Fibroblast of skin of abdomen (primary cell): ENCODE measurements around the gene ZNF32.
"Not testable (repeated sequence)": the region's sequence is repeated elsewhere in the genome, so short reads cannot be mapped to it uniquely, and the experiment has no call there.

ENCODE experiments used
- DNase-seq: peaks from one replicate; pipeline ENCODE4 v3.0.0-alpha.2; 2013

ZNF32 gene

DNA sequence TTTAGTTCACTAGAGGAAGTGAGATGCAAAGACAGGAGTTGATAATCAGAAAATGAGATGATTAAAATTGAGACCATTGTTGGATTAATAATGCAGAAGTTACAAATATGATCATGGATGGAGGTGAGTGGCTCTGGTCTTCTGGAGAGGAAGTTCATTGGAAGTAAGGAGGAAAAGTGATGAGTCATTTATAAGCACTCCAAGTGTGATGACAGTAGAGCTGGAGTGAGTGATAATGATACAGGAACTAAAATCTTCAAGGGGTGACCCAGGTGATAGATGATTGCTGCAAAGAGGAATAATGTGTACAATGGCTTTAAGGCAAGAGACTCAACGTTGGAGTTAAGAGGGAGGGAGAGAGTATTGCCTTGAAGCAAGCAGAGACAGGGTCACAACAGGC lies 20.7 kb downstream of the ZNF32 start:
- DNase-seq = no peak

- DNase-seq = no peak
These were observed 25.3 kb downstream of the ZNF32 start for GRCh38 chr10:43623351-43623750.

GRCh38 chr10:43622038-43622437 lies 26.6 kb downstream of the ZNF32 start:
- DNase-seq = no peak

- no peak for DNase-seq
These were observed 29.3 kb downstream of the ZNF32 start for GRCh38 chr10:43619368-43619767.

DNA sequence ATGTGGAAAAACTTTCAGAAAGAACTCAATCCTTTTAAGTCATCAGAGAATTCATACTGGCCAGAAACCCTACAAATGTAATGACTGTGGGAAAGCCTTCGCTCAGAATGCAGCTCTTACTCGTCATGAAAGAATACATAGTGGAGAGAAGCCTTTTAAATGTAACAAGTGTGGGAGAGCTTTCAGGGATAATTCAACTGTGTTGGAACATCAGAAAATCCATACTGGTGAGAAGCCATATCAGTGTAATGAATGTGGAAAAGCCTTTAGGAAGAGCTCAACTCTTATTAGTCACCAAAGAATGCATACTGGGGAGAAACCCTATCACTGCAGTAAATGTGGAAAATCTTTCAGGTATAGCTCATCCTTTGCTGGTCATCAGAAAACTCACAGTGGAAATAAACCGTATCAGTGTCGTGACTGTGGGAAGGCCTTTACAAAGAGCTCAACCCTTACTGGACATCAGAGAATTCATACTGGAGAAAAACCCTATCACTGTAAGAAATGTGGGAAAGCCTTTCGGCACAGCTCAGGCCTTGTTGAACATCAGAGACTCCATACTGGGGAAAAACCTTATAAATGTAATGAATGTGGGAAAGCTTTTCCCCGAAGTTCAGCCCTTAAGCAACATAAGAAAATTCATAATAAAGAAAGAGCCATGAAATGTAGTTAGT lies 31.8 kb downstream of the ZNF32 start:
- no peak for DNase-seq

- peak; percentile 74 for DNase-seq
These were observed 38.0 kb downstream of the ZNF32 start for GRCh38 chr10:43610636-43611035.

DNA sequence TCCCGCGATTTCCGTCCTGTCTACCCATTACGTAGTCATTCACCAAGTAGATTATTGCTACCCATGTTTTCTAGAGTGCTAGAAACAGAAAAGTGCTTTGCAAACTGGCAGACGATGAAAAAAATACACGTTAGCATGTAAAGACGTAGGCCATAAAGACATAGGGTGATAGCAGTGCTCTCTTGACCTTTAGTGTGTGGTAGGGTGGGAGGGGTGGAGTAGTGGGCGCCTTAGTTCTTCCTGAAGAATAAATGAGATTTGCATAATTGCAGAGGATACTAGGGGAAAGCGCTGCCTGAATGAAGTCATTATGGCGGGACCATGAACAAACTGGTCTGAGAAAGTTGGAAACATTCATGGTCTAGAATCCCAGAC lies 41.5 kb downstream of the ZNF32 start:
- no peak for DNase-seq

- peak; percentile 69 for DNase-seq
These were observed 42.1 kb downstream of the ZNF32 start, which contains the start of gene ZNF485 for GRCh38 chr10:43606323-43607198. Gene ZNF485, plus strand, starts transcription at chr10:43606438. Its CDS starts 613 bp downstream, at chr10:43607051.

DNA sequence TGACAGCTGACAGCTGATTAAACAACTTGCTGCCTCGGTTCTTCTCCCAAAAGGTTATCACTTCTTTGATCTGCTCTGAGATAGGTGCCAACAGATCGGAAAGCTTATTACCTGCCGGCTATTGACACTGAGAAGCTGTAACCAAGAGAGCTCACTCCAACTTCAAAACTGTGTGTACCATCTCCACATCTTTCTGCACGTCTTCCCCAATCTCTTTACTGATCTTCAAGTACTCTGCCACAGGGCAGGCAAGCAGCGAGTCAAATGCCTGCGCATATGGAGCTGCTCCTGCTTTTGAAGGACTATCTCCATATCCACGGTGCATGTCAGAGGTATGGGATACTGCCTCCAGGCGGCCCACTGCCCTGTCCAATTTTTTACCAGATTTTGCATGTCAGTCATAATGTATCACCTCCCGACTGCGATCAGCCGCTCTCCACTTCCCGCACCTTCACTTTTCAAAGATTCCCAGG lies 42.8 kb downstream of the ZNF32 start:
- DNase-seq = no peak

GRCh38 chr10:43601576-43601975 lies 47.1 kb downstream of the ZNF32 start:
- DNase-seq = not testable (repeated sequence)

DNA sequence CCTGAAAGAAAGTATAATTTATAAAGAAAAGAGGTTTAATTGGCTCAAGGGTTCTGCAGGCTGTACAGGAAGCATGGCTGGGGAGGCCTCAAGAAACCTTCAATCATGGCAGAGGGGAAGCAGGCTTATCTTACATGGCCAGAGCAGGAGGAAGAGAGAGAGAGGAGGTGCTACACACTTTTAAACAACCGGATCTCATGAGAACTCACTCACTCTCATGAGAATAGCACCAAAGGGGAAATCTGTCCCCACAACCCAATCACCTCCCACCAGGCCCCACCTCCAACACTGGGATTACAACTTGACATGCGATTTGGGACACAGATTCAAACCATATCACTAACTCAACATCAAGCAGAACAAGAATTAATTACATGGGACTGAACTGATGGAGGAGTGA lies 49.3 kb downstream of the ZNF32 start:
- no peak for DNase-seq

DNA sequence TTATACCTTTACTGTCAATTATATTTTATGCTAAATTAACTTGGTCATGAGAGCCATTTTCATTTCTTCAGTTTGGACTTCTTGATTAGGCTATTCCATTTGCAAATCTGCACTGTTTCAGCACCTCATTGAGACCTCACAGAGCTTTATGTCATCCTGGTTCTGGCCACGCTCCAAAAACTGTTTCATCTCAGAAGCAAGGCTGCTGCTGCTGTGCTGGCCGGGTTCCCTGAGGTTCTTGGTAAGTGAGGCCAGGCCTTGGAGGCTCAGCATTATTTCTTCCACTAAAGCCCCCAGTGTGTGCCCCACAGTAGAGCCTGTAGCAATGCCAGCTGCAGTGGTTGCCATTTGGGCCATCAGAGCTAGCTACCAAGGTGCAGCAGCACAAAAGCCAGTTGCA lies 50.2 kb downstream of the ZNF32 start:
- peak; percentile 59 for DNase-seq

GRCh38 chr10:43596546-43596945 lies 52.1 kb downstream of the ZNF32 start:
- no peak for DNase-seq

- DNase-seq = no peak
These were observed 52.9 kb downstream of the ZNF32 start for GRCh38 chr10:43595739-43596298.

- peak; percentile 44 for DNase-seq
These were observed 53.6 kb downstream of the ZNF32 start for GRCh38 chr10:43594944-43595589.
